GM18907 (cell line): ENCODE measurements around the gene SLC38A10.
"Not testable (repeated sequence)": the region's sequence is repeated elsewhere in the genome, so short reads cannot be mapped to it uniquely, and the experiment has no call there.

Experiments
- ATAC-seq: cut with Tn5 transposase; IDR thresholded peaks from one replicate; pipeline ENCODE4 v1.9.1; 2021; ENCODE audit warnings: mild to moderate bottlenecking, moderate library complexity; ENCODE audit not compliant: unreplicated experiment

Gene SLC38A10

DNA sequence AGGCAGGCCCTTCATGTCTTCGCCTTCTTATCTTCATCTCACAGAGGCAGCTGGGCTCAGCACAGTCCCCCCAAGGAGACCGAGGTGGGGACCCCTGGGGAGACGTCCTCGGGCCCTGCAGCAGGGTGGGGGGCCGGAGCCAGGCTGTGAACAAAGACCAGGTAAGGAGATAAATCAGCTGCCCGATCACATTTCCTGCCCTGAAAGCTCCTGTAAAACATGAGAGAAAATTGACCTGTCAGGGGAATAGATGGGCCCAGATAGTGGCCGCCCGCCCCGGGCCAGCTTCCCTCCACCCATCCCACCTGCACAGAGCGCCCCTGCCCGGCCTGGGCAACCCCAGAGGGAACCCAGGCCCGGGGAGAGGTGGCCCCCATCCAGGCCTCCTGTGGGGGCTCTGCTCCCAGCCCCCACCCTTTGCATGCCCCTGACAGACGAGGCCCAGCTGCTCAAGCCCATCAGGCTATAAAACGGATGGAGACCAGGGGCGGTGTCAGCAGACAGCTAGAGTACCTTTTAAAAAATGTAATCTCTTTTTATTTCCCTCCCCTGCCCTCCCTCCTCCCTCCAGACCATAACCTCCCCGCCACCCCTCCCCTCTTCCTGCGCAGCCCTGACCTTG is 18.8 kb upstream of the SLC38A10 start:
- ATAC-seq = no peak

DNA sequence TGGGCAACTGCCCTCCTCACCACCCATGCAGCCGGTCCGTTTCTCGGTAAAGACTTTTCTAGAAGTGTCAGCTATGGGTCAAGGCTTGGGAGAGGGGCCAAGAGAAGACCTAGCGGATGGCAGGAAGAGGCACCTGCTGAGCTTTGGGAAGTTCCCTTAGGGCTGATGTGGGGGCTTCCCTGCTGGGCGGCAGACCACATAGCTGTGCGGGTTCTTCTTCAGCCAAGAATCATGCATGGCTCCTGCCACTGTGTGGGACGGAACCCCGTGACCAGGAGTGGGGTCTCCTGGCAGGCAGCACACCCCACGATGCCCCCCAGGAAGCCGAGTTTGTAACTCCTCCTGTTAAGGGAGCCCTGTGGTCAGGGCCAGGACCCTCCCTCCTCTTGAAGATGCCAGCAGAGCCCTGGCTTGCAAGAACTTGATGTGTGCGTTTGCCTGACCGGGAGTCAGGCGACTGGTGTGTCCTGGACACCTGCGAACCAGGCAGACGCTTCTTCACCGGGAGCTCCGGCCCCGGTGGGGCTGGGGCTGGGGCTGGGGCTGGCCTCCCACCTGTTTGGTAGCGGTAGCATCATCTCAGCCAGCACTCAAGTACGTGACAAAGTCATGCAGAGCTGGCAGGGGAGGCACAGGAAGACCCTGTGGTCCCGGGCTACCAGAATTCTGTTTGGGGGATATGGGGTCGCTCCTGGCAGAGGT is 17.7 kb upstream of the SLC38A10 start:
- ATAC-seq = no peak

GRCh38 chr17:81311946-81312345 is 16.8 kb upstream of the SLC38A10 start:
- ATAC-seq = no peak

DNA sequence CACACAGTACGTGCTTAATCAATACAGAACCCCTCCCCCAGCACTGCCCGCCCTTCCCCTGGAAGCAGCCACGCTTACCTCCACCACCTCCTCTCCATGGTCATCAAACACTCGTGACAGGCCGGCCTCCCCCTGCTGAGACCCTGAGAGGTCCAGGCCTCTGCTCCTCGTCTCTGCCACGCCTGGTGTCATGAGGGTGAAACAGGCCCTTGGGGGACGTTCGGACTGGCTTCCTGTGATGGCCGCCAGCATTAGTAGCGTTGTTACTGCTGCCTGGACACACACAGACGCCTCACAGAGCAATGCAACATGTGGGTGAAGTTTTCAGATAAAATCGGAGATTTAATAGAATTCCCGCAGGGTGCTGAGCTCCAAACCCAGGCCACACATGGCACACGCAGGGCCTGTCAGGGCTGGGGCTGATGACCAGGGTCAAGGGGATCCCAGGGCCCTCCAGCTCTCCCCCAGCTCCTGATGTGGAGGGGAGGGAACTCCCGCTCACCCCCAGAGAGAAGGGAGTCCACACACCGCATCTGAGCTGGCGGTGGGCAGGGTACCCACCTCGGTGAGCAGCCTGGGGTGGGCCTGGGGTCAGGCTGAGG is 15.9 kb upstream of the SLC38A10 start:
- no peak for ATAC-seq

DNA sequence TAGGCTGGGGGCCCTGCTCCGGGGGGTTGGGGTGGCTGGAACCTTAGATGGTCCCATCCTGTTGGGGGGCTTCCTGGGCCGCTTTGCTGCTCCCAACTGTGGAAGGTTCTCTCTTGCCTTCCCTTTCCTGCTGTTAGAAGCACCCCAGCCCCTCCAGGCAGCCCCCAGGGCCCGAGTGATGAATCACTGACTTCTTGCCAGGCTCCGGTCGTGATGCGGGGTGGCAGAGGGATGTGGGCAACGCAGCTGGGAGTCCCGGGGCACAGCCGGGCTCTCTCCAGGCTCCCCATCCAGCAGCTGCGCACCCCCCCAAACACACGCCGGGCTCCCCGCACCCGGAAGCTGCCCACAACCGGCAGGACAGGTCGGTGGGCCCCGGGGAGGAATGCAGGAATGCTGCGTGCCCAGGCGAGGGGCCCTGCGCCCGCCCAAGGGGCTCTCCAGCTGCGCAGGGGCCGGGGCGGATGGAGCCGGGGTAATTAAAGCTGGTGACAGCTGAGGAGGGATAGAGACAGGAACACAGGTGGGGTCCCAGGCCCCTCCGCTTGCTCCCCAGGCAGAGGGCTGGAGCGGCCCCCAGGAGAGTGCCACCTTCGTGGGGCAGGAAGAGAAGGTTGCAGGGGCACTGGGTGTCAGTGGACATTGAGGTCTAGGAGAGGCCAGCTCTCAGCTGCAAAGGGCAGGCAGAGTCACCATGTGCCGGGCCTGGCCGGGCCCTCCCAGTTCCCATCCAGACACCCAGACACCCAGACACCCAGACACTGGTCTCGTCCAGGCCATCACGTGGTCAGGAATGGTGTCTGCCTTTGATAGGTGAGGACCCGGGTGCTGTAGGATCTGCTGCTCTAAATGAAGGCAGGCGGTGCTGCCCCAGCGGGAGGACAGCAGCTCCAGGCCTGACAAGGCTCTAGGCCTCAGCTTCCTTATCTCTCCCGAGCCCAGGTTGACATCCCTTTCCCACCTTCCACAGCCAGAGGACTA is 15.0 kb upstream of the SLC38A10 start:
- ATAC-seq = no peak

DNA sequence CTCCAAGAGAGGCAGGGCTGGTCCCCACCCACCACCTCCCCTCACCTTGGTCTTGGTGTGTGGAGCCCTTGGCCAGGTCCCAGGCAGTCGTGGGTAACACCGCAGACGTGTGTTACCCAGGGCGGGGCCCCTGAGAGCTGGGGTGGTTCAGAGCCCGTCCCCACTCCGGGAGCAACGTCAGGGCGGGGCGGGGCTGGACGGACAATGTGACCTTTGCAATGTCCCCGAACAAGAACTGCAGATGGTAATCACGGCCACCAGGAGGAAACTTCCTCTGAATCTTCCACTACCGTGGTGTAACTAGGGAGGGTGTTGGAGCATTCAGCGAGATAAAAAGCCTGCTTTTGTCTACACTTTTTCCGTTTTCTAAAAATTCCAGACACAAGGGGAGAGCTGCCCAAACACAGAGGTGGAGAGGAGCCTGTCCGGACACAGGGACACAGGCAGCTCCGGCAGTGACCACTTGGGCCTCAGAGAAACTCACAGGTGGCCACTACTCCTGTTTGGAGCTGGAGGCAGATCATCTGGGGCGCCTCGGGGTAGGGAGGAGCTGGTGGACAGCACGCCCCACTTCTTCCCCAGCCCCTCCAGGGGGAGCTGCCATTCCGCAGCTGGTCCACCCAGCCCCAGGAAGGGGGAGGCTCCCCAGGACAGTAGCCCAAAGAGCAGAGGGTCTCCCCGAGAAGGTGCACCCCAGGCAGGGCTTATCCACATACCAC is 14.2 kb upstream of the SLC38A10 start:
- no peak for ATAC-seq

GRCh38 chr17:81308784-81309139 is 13.7 kb upstream of the SLC38A10 start:
- not testable (repeated sequence) for ATAC-seq

GRCh38 chr17:81307636-81308560 is 12.8 kb upstream of the SLC38A10 start:
- ATAC-seq = no peak

DNA sequence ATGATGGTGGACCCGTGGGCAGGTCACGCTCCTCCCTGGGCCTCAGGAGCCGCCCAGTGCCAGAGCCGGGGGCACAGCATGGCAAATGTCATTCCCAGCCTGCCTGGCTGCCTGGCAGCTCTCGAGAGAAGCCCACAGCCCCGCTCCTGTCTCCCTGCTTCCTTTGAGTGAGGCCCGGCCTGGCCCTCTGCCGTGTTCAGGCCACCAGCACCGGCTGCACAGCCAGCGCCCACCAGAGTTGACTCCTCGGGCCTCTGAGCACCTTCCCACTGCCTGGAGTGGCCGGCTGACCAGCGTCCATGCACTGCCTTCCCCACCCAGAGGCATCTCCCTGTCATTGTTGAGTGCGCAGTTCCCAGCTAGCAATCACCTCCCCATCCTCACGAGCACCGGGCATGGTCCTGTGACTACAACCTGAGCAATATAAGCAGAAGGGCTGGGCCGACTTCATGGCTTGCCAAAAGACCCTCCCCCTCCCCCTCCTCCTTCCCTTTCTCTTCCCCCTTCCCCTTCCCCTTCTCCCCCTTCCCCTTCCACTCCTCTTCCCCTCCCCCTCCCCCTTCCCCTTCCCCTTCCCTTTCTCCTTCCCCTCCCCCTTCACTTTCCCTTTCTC is 11.9 kb upstream of the SLC38A10 start:
- no peak for ATAC-seq

DNA sequence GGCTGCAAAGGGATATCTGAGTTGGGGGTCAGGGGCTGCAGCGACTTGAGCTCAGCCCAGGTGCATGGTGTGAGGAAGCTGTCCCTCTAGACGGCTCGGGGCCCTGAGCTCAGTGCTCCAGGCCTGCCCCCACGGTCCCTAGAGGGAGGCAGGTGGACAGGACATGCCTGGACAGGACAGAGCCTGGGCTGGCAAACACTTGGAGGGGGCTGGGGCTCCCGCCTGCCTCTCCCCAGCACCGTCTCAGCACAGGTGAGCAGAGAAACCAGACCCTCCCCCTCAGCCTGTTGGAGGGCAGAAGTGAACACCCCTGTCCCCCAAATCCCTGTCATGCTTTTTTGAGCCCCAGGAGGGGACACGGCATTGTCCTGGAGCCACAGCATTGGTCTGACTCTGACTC is 11.4 kb upstream of the SLC38A10 start:
- no peak for ATAC-seq

DNA sequence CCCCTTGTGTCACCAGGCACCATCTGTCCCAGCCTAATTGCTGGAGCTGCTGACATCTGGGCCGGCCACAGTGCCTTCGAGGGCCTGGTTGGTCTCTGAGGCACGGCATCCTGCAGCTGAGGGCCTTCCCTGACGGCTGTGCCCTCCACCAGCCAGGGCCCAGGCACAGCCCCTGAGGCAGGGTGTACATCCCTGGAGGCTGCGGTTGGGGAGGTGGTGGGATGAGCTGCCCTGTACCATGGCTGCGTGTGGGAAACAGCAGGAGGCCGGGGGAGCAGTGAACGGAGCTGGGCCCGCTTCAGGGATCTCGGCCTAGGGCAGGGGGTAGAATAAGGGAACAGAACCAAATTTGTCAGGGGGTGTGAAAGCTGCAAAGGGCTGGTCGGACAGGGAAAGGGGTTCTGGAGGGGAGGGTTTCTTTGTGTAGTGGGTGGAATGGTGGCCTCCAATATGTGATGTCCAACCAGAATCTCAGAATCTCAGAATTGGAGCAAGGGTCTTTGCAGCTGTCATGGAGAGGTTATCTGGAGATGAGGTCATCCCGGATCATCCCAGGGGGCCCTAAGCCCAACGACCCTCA is 10.0 kb upstream of the SLC38A10 start:
- ATAC-seq = no peak

DNA sequence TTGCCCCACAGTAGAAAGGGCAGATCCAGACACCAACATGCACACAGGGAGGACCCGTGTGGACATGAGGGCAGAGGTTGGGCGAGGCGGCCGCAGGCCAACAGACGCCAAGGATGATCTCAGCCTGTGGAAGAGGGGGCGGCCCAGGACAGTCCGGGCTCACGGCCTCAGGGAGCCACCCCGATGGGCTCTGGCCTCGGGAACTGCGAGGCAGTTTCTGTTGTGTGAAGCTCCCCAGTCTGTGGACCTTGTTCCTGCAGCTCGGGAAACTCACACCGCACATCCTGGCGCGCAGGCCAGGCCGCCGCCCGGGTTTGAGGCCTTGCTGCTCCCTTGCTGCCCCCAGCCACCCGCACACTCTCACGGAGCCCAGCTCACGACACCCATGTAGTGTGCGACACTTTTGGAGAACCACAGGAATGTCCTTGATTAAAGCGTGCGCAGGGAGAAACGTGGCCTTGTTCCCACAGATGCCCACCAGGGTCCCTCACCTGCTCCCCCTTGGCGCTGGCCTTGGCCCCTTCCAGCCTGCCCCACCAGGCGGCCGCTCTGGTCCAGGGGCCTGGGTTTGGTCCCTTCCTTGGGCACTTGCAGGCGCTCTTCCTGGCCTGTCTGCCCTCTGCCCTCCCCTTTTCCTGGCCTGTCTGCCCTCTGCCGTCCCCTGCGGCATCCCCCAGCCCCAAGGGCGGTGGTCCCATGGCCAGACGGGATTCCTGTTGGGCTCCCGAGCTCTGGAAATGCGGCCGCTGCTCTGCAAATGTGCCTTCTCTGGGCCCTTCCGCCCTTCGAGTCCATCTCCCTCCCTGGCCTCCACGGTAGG is 9.3 kb upstream of the SLC38A10 start:
- no peak for ATAC-seq

DNA sequence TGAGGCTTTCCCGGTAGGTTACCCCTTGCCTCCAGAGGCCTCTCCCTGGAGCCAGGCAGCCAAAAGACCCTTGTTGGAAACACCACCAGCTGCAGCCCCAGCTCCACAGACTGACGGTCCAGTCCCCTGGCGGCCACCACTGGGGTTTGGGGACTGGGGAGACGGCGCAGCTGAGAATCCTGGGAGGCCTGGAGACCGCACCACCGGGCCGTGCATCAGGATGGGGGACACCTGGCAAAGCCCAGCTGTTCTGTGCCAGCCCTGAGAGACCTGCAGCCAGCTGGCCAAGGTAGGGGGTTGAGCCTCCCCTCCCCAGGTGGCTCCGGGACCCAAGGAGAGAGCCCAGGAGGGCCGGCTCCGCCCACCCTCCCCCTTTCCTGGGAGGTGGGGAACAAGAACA is 8.3 kb upstream of the SLC38A10 start:
- ATAC-seq = no peak

GRCh38 chr17:81302861-81303333 is 7.8 kb upstream of the SLC38A10 start:
- no peak for ATAC-seq

DNA sequence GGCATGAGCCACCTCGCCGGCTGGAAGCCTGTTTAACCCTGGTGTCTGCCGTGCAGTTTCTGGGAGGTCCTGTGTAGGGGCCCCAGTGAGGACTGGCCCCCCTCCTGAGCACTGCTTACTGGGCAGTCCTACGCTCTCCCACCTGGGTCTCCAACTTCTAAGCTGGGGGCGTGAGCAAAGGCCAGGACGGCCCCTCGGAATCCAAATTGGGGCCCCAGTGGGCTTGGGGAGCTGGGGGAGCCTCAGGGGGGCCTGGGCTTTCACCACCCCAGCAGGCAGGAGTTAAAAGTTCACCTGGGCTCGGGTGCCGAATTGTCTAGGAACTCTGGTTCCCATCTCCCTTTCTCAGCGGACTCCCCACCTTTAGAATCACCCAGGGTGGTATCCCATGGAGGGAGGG is 7.2 kb upstream of the SLC38A10 start:
- no peak for ATAC-seq

DNA sequence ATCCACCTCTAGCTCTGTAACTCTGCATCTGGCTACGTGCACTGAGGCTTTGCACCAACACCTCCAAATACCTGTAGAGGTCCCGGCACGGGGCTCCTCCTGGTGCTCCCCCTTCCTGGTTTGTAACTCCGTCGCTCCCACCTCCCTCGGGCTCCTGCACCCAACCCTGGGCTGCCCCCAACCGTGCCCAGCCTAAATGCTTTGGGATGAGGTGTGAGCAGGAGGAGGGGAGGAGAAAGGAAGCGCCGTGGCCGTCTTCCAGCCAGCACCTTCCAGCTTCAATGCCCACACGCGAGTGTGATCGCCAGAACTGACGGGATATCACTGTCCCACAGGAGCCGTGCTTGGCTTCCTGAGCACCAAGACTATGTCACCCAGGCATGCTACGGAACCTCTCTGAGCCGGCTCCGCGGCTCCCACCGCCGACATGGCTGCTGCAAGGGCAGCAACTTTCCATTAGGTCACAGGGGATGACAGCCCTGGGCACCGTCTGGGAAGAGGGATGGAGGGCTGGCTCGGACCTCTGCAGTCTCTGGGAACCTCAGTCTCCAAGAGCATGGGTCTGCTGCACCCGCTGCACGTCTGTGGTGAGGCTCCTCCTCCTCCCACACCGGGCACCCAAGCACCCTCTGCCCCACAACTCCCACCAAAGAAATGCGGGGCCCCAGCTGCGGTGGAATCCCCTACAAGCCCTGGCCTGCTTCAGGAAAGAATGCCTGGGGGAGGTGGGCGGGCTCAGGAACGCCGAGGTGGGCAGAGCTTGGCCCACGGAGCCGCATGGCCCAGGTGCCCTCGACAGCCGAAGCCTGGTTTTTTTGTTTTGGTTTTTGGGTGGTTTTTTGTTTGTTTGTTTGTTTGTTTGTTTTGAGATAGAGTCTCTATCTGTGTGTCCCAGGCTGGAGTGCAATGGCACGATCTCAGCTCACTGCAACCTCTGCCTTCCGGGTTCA is 6.4 kb upstream of the SLC38A10 start:
- ATAC-seq = no peak
